NCI-H82 treated with DMSO at 0.1 percent for 48 hours (cell line): ENCODE data around the gene LMCD1.

Experiments
- DNase-seq: peaks from one replicate; lab custom pipeline; 2025; ENCODE audit not compliant: unreplicated experiment; lab: John Stamatoyannopoulos, UW

Gene LMCD1

DNA sequence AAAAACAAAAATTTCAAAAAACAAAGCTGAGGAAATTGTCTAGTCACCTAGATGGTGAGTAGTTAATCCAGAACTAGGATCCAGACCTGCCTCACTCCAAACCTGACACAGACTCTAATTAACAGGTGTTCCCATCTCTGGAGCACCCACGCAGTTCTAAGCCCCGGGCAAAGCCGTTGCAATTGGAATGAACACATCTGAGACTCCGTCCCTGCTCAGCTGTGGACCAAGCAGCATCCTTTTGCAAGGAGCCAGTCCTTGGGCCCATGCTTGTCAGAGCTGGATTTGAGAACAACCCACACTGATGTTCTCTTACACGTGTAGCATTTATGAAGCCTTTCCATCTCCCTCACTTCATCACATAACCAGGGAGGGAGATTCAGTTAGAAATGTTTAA, 54.8 kb downstream of the LMCD1 start:
- DNase-seq = no peak

DNA sequence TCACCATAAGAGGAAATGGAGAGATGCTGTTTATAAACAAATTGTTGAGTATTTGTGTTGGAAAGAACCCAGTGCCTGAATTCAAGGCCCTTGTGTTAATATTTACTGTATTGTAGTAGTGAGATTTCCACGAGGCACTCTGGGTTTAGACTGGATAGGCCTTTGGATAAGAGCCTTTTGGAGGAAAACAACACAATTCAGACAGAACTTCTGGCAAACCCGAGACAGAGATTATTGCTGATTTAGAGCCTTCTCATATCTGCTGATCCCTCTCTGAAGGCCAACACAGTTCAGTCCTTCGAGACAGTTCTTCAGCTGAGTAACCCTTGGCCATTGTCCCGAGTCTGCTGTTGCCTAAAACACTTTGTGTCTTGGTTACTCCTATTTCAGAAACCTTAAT, 55.7 kb downstream of the LMCD1 start:
- no peak for DNase-seq

DNA sequence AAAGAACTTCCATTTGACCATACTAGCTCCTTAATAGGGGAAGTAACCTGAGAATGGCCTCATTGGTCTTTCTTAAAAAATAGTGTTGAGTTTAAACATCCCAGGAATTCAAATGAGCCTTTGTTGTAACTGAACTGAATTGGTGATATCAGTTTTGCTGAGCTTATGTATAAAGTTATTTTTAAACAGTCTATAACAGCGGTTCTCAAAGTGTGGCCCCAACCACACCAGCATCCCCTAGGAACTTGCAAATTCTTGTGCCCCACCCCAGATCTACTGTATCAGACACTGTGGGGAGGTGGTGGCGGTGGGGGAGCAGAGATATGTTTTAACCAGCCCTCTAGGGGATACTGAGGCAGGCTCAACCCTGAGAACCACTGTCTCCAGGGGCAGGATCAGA, 57.0 kb downstream of the LMCD1 start:
- no peak for DNase-seq

DNA sequence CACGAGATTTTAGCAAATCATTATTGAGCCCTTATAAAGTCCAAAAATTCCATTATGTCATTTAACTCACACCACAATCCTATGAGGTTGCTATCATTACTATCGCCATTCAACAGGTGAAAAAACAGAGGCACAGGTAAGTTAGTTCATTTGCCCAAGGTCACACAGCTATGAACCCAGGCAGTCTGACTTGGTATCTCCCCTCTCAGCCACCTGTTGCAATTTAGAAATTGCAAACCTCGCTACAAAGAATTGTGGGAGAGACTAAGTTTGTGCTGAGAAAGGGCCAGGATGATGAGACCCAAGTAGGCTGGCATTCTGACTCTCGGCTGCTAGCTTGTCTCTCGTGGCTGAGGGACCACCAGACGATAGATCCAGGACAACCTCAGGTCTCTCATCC, 57.7 kb downstream of the LMCD1 start:
- DNase-seq = no peak

DNA sequence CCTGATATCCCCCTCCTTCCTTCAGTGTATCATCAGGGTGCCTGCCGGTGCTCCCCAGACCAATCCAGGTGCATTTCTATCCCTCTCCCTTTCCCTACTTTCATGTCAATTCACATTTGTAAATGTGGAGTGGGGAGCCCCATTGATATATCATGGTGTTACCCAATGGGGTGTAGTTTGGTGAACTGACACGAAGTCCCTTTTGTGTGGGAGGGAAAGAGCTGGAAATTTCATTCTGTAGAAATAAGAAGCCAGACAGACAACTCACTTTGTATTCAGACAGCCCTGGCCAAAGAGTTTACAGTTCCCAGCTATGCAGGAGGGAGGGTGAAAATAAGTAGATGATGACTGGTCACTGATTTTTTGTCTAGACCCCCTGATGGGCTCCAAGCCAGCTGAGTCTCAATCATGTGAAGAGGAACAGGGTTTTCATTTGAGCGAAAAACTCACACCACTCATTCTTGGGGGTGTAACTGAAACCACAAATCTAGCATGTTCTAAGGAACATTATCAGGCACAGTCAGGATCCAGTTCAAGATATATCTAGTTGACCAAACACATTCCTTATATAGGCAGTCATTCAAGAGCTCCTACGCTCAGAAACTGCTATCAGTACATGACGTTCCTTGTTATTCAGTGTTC, 58.9 kb downstream of the LMCD1 start:
- DNase-seq = no peak

DNA sequence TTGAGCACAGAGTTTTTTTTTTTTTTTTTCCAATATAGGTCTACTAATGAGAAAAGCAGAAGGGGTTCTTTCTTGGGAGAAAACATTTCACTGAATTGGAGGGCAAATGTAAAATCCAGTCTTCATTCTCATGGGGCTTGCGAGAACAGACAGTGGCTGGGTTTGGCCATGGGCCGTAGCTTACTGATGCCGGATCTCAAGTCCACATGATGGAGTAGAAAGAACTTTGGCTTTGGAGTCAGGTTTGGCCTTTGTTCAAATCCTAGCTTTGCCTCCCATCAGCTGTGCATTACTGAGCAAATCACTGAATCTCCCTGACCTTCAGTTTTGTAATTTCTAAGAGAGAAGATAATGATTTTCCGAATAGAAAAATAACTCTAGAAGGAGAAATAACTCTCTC, 59.7 kb downstream of the LMCD1 start:
- no peak for DNase-seq

DNA sequence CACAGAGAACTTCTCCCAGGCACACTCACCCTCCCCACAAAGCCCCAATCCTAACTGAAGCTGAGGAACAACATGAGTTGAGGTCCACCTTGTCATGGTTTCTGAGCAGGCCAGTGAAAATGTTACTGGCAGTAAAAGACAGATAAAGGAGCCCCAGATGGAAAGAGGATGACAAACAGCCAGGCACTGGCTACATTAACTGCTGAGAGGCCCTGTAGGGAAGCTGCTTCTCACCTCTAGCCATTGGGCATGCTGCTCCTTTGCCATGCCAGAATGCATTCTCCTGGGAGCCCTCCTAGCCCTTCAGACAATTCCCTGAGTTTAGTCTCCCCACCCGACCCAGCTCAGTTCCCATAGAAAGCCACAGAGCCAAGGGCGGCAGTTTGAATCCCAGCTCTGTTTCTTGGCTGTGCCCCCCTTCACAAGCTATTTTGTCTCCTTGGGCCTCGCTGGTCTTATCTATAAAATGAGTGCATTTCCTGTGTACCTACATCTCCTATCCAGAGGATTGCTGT, 60.5 kb downstream of the LMCD1 start:
- DNase-seq = no peak

DNA sequence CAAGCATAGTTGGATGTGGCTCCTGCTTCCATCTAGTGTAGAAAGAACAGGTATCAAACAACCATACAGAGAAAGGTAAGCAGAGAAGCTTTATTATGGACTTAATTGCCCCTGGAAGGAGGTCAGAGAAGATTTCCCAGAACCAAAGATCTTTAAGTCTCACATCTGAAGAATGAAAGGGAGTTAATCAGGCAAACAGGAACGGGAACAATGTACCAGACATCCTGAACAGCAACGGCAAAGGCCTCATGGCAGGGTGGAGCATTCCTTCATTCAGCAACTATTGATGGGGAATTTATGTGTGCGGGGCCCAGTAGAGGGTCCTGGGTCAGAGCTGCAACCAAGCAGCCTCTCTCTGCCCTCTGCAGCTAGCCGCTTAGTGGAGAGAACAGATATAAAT, 61.5 kb downstream of the LMCD1 start:
- DNase-seq = no peak

DNA sequence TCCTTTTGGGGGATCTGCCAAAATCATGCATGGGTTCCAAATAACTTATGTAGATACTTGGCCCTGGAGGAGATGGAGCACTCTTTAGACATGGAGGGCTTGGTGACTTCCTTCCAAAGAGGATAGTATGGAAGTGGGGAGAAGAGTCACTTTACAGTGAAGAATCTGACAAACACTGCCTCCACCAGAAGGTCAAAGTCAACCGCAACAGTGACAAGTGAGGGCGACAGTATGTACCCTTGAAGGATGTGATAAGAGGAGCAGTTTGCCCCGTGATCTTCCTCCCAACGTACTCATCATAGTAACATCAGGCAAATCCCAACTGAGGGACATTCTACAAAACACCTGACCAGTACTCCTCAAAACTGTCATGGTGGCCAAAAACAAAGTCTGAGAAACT, 62.0 kb downstream of the LMCD1 start:
- no peak for DNase-seq

DNA sequence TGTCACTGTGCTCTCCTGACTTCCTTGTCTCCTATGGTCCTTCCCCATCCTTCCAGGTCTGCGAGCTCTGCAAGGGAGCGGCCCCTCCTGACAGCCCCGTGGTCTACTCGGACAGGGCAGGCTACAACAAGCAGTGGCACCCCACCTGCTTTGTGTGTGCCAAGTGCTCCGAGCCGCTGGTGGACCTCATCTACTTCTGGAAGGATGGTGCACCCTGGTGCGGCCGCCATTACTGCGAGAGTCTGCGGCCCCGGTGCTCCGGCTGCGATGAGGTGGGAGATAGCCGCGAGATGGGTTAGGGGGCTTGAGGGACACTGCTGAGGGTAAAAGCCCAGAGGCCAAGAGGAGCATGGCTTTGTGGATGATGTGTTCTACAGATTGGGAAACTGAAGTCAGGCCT, 63.8 kb downstream of the LMCD1 start:
- DNase-seq = no peak

DNA sequence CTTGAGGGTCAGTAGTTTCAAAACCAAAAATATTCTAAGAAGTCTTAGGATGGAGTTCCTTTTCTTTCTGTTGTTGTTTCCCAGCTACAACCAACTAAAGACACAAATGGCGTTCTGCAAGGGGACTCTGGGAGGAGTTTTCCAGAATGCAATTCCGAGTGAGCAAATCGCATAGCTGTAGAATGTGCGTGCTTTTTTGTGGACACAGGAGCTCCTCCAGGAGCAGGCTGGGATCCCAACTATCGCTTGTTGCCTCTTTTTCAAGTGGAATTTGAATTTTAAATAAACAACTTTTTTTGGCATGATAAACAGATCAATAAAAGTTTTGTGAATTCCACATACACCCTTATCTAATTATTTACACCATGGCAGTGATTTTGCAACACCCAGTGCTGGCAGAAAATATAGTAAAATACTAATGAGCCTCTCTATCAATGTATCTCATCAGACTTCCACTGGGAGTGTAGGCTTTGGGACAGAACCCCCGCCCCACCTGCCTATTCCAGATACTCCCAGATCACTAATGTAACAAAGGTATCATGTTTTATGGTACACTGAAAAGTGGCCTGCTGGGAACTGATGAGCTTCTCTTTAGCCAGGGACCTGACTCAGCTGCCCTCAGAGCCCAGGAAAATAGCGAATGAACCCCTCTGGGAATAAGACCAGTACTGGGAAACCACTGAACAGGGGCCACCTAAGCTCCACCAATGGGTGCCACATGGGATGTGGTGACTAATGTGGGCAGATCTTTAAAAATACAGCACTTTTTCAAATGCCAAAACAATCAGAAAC, 66.4 kb downstream of the LMCD1 start:
- DNase-seq = no peak

DNA sequence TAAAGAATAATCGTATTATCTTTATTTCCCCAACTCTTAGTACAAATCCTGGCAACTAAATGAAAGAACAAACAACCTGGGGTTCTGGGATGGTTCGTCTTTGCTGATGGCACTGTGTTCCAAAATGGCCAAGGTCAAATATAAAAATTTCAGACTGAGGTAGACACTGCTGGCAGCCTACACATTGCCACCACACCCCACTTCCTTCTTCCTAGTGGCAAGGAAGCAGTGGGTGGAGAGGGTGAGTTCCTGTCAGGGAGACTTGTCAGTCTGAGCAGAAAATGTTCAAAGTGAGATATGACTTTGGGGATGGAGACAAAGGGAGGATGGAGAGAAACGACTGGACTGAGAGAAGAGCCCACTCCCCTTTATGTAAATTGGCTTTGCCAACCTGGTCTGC, 69.6 kb downstream of the LMCD1 start:
- no peak for DNase-seq

DNA sequence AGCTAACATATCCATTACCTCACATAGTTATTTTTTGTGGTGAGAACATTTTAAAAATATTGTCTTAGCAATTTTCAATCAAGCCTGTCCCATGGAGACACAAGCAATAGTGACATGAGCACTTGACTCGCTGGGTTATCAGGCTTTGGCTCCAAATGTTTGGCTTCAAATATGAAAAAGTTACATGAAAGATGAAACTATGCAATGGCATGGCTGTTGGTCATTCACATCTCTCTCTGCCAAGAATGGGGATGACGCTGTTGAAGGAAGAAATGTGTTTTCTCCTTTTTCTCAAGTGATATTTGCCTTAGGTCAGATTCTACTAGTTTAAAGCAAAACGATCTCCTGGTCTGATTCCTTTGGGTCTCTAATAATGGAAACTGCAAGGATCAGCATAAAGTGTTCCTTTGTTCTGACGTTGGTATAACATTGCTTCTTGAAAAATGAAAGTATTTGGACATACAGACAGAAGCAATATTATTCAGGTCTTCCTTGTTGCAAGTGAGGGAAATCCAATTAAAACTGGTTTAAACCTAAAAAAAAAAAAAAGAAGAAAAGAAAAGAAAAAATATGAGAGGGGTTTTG, 71.8 kb downstream of the LMCD1 start:
- DNase-seq = no peak

DNA sequence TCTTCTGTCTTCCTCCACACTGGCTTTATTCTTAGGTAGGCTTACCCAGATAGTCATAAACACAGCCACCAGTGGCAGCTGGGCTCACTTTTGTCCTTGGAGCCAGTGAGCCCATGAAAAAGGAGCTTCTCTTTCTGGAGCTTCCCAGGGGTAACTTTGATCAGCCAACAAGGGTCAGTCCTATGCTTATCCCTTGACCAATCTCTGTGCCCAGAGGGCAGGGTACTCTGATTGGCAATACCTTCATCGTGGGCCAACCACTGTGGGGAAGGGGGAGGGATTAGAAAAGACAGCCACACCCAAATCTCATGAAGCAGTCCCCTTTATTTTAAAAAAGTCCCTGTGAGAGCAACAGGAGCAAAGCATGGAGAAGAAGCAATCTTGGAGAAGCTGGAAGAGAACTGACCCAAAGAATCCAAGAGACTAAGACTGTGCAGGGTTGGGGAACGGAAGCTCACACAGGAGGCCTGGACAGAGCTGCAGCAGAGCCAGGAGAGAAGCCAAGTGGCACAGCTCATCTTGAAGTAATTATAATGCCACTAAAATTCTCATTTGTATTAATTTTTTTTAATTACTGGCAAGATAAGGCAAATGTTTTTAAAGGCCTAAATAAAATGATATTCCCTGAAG, 72.5 kb downstream of the LMCD1 start:
- DNase-seq = no peak

DNA sequence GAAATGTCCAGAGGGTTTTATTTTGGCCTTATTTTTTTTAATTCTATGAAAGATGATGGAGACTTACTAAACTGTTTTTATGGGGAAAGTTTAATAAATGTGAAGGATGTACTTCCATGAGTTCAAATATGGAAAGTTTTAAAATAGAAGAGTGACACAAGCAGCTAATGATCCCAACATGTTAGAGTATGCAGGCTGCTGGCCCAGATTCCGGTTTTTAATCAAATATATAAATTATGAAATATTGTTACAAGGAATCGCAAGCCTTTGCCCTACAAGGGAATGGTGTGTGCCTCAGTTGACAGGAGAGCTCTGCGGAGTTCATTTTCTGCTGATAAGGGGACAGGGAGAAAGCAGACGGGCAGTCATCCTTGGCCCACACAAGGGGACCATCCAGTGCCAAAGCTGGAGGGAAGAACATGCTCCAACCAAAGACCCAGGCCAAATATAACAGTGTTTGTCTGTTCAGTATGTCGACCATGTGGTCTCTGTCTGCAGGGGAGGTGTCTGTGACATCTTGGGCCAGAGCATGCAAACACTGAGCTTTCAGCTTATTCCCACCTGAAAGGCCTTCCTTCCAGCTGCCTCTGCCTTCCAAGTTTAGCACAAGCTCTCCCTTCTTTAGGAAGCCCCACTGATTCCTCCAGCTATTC, 73.2 kb downstream of the LMCD1 start:
- DNase-seq = no peak

DNA sequence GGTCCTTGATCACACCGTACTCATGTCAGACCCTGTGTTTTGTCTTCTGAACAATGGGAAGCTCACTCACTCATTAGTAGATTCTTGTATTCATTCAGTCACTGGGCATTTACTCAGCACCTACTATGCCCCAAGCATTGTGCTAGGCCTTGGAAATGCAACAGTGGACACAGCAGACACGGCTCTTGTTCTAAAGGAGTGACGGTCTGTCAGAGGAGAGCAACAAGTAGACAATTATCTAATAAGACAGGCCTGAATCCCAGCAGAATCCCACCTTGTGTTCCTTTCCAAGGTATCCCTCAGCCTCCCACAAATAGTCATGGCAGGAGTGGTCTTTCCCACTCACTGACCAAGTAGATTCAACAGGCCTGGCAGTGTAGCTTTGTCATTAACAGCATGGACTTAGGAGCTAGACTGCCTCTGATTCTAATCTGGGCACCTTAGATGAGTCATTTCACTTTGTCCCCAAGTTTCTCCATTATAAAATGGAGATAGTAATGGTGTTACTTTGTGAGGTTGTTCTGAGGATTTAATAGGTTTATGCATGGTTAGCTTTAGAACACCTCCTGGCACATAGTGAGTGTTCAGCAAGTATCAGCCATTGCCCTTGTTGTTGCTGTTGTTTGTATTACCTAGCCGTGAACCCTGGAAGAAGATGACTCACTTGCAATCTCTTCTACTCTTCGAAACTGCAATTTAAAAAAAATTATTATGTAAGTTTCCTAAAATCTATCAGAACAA, 73.9 kb downstream of the LMCD1 start:
- DNase-seq = no peak

DNA sequence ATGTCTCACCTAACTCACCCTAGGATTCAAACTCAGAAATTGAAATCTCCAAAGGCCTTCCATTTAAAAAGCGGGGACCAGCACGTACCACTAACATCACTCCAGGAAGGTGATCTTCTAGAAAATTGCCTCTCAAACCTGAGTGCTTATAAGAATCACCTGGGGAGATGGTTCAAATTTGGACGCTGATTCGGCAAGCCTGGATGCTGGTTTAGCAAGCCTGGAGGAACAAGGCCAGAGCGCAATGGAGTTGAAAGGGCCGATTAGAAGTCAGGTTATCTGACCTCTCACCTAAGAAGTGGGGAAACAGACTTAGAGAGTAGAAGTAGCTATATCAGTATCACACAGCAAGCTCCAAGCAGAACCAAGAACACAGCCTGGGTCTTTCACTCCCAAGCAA, 74.8 kb downstream of the LMCD1 start:
- DNase-seq = no peak

DNA sequence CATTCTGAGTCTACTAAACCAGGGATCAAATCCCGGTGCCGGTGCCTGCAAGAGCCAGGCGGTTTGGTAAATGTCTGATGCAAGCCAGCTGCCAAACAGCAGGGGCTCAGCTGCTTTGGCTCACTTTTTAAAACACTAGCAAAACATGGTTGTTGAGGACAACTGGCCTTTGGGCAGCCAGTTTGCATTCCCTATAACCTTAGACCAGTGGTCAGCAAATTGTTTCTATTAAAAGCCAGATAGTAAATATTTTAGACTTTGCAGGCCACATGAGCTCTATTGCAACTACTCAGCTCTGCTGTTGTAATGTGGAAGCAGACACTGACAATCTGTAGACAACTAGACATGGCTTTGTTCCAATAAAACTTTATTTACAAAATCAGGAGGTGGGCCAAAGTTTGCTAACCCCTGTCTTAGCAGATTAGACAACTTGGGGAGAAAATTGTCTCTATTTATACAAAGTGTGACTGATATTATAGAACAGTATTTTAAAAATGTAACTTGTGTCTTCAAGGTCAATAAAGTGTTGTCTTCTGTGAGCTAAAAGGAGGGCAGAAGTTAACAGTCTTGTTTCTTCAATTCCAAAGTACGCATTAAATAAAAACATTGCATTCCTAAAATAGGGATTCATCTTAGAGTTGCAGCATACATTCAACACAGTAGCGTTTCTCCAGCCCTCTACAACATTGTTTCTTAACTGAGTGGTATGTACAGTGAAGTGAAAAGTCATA, 75.4 kb downstream of the LMCD1 start:
- DNase-seq = no peak

DNA sequence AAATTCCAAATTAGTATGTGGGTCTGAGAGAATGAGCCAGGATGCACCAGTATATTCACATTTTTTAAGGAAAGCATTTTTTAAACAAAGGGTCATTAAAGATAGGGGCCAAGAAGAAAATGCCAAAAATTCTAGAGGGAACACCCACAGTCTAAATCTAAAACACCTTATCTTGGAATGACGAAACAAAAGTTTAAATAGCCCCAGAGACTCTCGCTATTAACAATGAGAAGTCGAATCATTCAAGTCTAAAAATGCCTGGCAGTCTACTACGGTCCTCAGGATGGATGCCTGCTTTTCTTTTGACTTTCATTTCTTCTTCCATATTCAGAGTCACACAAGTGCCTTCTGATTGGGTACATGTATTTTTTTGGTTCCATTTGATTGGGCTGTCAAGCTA, 76.7 kb downstream of the LMCD1 start:
- DNase-seq = no peak

DNA sequence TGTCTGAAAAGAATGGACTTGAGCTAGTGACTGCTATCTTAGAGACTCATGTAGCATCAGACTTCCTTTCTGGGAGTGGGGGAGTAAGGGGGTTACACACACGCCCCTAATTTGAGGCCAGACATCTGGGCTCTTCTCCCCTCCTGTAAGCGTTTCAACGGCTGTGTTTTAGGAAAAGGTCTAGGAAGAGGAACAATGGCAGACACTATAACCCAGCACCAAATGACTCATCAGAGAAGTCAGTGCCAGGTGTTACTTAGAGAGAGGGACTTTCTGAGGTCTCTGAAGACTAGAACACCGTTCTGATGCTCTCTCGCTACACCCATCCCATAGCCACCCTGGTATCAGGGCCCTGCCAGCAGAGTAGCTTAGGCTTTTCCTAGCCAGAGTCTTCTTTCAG, 77.5 kb downstream of the LMCD1 start:
- no peak for DNase-seq
